NT2/D1 (cell line): Measurements from ENCODE around the gene IGLON5.

Source experiments
- DNase-seq: peaks from one replicate; pipeline ENCODE4 v3.0.0-alpha.2; 2011; ENCODE audit warnings: low read depth, low spot score
- H3K27me3 ChIP-seq: 2 replicates; pipeline ENCODE4 v1.6.0; 2011; ENCODE audit warnings: mild to moderate bottlenecking; ENCODE audit not compliant: insufficient read length, insufficient read depth
- H3K36me3 ChIP-seq: 2 replicates; pipeline ENCODE4 v1.6.1; 2011; ENCODE audit warnings: mild to moderate bottlenecking, low read length, mixed read lengths; ENCODE audit not compliant: insufficient read depth, insufficient read length
- H3K4me1 ChIP-seq: 2 replicates; pipeline ENCODE4 v1.5.1; 2011; ENCODE audit not compliant: insufficient read depth, insufficient read length
- H3K4me3 ChIP-seq: 2 replicates; pipeline ENCODE4 v1.5.1; 2011; ENCODE audit warnings: low read depth; ENCODE audit not compliant: insufficient read length
- H3K9ac ChIP-seq: 2 replicates; pipeline ENCODE4 v1.6.0; 2011; ENCODE audit warnings: low read depth; ENCODE audit not compliant: insufficient read length
- H3K9me3 ChIP-seq: 2 replicates; pipeline ENCODE4 v1.5.1; 2011; ENCODE audit warnings: mild to moderate bottlenecking, low read length; ENCODE audit not compliant: insufficient read depth
- SUZ12 ChIP-seq: IDR thresholded peaks from 2 replicates; pipeline ENCODE4 v1.6.1; 2011; ENCODE audit not compliant: insufficient read length, insufficient read depth; ENCODE audit errors: extremely low read depth
- YY1 ChIP-seq: IDR thresholded peaks from 2 replicates; pipeline ENCODE4 v1.6.1; 2011; ENCODE audit not compliant: insufficient read length, insufficient read depth
- ZNF274 ChIP-seq: IDR thresholded peaks from 2 replicates; pipeline ENCODE4 v1.6.1; 2011; ENCODE audit warnings: mild to moderate bottlenecking, low read depth, low read length

The IGLON5 gene

DNA sequence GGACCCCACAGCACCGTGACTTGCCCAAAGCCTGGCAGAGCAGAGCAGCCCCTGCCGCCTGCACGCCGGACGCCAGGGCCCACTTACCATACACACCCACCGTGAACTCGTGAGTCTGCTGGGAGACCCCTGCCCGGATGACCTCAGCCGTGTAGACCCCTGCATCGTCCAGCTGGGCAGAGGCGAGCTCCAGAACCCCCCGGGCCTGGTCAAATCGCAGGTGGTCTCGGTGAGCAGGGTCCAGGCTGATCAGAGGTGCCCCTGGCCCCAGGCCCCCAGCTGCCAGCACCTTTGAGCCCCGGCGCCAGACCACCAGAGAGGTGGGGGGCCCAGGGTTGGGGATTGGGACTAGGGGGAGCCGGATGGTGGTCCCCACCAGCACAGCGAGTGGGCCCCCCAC, 29.6 kb downstream of the IGLON5 start:
- Histone ChIP-seq H3K36me3 (peaks cover 13% of the 10 kb centered on the region), H3K9me3 (no peaks in the 10 kb centered on the region), H3K27me3 (peaks cover 5% of the 10 kb centered on the region), H3K4me1 (peaks cover 10% of the 10 kb centered on the region), H3K9ac (peak overlapping the region; percentile 81), H3K4me3 (peak overlapping the region; percentile 50)
- TF ChIP-seq SUZ12: no peak
- no peak for DNase-seq

DNA sequence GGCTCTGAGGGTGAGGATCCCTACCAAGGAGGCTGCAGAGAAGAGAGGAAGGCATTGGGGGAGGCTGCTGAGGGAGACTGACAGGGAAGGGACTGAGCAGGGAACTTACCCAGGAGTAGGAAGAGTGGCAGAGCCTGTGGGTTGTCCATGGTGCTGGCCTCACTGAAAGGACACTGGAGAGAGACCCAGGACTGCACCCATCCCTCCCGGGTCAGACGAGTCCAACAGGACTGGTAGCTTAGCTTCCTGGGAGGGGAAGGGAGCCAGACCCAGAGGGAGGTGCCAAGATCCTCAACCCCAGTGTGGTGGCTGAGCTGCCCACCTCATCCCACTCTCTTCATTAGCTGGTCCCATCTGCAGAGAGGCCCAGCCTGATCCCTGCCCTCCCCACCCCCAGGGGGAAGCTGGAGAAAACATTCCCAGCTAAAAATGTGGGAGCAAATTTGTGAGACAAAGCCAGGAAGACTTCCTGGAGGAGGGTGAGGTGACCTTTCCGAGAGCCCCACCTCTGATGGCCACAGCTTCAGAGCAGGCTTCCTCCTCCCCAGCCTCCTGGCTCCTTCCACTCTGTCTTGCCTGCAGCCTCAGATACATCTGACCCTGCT, 30.6 kb downstream of the IGLON5 start, which contains the start of gene VSIG10L:
TSS of gene VSIG10L (minus strand) at position 164 of the 605 bp plus-strand sequence. CDS start at position 149, 15 bp downstream.
- Histone ChIP-seq H3K9me3 (no peaks in the 10 kb centered on the region), H3K4me3 (peak within 1 kb of the TSS; percentile 50), H3K4me1 (peaks cover 10% of the 10 kb centered on the region), H3K36me3 (peaks cover 14% of the 10 kb centered on the region), H3K9ac (peak within 1 kb of the TSS; percentile 81), H3K27me3 (peaks cover 5% of the 10 kb centered on the region)
- TF ChIP-seq SUZ12 (no peak), ZNF274 (no peak), YY1 (no peak)
- no peak for DNase-seq

DNA sequence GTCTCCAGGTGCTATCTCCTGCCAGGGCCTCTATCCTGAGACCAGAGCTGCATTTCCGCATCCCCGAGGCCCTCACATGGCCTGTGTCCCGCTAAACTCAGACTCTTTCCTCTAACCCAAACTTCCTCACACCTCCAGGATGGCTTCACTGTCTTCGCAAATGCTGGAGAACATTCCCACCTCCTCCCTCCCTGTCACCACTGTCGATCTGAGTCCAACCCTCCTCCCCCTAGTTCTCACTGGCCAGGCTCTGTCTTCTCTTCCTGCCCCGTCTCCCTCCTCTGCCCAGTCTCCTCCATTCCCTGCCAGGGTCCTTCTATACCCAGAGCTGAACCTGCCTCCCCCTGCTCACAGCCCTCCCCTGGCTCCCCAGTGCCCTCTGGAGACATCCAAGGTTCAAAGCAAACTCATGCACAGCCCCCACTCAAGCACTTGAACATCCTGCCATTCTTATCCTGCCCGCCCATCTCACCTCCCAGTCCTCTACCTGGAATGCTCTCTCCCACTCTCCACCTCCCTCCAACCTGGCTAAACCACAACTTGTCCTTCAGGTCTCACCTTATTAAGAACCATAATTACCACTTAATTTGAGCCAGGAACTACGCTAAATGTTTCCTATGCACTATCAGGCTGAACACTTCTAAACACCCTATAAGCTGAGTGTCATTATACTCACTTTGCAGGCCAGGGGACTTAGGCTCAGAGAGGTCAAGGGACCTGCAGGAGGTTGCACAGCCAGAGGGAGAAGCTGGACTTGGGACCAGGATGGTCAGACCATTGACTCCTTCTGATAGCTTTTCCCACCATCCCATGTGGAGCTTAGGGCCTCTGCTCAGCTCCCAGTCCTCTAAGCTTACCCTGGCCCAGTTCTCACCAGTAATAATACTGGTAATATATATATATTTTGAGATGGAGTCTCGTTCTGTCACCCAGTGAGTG, 31.5 kb downstream of the IGLON5 start:
- Histone ChIP-seq H3K4me1 (peaks cover 10% of the 10 kb centered on the region), H3K9me3 (no peaks in the 10 kb centered on the region), H3K27me3 (peaks cover 5% of the 10 kb centered on the region), H3K36me3 (peaks cover 20% of the 10 kb centered on the region), H3K4me3 (no peak overlapping the region), H3K9ac (no peak overlapping the region)
- TF ChIP-seq SUZ12: no peak
- TF ChIP-seq ZNF274: no peak
- no peak for TF ChIP-seq YY1
- no peak for DNase-seq

DNA sequence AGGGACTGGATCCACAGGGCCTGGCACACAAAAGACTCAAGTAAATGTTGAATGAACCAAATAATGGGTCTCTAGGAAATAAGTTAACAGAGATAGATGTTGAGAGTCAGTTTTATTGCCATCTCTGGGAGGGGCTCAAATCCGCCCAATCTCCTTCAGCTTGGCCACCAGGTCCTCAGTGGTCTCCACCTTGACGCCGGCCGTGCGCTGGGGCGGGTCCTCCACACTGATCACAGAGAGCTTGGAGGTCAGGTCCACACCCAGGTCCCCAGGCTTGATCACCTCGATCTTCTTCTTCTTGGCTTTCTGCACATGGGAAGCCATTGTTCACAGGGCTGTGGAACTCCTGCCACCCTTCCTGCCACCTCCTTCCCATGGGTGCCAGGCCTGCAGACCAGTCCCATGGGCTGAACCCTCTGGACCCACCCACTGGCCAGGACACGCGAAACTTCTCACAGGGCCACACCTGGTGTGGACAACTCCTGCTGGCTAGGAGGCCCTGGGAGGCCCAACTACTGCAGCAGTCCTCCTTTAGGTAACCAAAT, 33.7 kb downstream of the IGLON5 start:
- H3K36me3 ChIP-seq: peaks cover 20% of the 10 kb centered on the region
- no peak for DNase-seq
- peaks cover 10% of the 10 kb centered on the region for H3K4me1 ChIP-seq
- H3K27me3 ChIP-seq: peaks cover 5% of the 10 kb centered on the region
- H3K4me3 ChIP-seq: no peak overlapping the region
- no peak overlapping the region for H3K9ac ChIP-seq
- TF ChIP-seq SUZ12 (no peak), ZNF274 (no peak), YY1 (no peak)
- H3K9me3 ChIP-seq: no peaks in the 10 kb centered on the region

DNA sequence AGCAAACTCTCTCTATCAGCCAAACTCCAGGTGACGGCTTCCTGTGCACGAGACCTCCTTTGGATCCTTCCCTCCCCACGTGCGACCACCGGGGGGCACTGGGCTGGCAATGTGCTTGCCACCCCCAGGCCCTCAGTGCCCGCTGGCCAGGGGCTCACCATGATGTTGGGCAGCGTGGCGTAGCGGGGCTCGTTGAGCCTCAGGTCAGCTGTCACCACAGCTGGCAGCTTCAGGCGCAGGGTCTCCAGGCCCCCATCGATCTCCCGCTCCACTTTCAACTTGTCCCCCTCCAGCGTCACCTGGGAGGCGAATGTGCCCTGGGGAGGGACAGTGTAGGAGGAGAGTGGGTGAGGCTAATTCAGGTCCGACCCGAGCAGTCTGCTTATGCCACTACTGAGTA, 35.3 kb downstream of the IGLON5 start:
- peaks cover 29% of the 10 kb centered on the region for H3K36me3 ChIP-seq
- H3K4me3 ChIP-seq: no peak overlapping the region
- H3K9me3 ChIP-seq: no peaks in the 10 kb centered on the region

DNA sequence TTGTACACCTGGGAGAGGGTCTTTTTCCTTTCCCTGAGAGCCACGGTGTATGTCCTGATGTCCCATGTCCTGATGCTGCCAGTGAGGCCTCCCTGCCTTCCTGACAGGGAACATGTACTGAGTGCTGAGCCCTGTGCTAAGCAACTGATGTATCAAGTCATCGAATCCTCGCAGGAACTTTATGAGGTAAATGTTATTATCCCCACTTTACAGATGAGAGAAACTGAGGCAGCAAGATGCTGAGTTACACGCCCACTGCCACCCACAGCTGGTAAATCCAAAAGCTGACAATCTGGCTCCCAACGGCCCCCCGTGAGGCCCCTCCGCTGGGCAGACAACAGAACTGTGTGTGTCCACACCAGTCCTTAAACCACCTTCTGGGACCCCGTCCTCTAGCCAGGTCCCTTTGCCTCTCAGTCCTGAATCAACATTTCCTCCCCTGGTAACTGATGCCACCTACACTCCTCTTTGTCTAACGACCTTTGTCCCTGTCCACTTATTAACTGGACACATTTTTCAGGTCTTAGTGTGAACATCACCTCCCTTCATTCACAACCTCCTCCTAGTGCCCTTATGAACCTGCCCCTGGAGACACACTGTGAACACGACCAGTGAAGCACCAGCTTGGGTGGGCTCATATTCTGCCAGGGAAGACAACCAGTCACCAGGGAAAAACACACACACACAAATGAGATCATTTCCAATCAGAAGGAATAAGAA, 35.9 kb downstream of the IGLON5 start:
- TF ChIP-seq YY1 (no peak), ZNF274 (no peak), SUZ12 (no peak)
- peaks cover 32% of the 10 kb centered on the region for H3K36me3 ChIP-seq

More for the DNA sequence above, 35.3 kb downstream of the IGLON5 start:
- Histone ChIP-seq H3K9ac (no peak overlapping the region), H3K27me3 (no peaks in the 10 kb centered on the region), H3K4me1 (peaks cover 8% of the 10 kb centered on the region)
- TF ChIP-seq ZNF274: no peak
- no peak for TF ChIP-seq SUZ12
- TF ChIP-seq YY1: no peak
- no peak for DNase-seq

More for the DNA sequence above, 35.9 kb downstream of the IGLON5 start:
- DNase-seq: no peak
- no peak overlapping the region for H3K4me3 ChIP-seq
- no peaks in the 10 kb centered on the region for H3K9me3 ChIP-seq
- no peak overlapping the region for H3K9ac ChIP-seq
- peaks cover 5% of the 10 kb centered on the region for H3K4me1 ChIP-seq
- H3K27me3 ChIP-seq: no peaks in the 10 kb centered on the region
